Esophagus muscularis mucosa (tissue), 4 donors: Measurements from ENCODE around the gene SNX9. TPM values are rescaled to one million over a fixed set of nuclear protein-coding genes. Genes with fewer than 3 reads are reported as not detected.

ENCODE experiments used
- DNase-seq: peaks from one replicate; pipeline ENCODE4 v3.0.0-alpha.2; 2017; ENCODE audit errors: extremely low spot score
- H3K27ac ChIP-seq, 4 donors: fragments of 200-600 bp; sonication (generic); replicated peaks in 1 of 4; 1 replicate in 3 of 4; 2 replicates in 1 of 4; pipeline ENCODE4 v1.5.1; 2016 to 2019; ENCODE audit warnings: mild to moderate bottlenecking in 1 of 4
- H3K27me3 ChIP-seq, 4 donors: fragments of 200-600 bp; sonication (generic); one replicate each; pipeline versions ENCODE4 v1.5.1 to v1.6.0; 2016 to 2019
- H3K36me3 ChIP-seq, 4 donors: fragments of 200-600 bp; sonication (generic); one replicate each; pipeline ENCODE4 v1.5.1; 2016 to 2019
- H3K4me1 ChIP-seq, 4 donors: fragments of 200-600 bp; sonication (generic); one replicate each; pipeline ENCODE4 v1.5.1; 2016 to 2019
- H3K4me3 ChIP-seq, 4 donors: fragments of 200-600 bp; sonication (generic); 1 replicate in 2 of 4; 2 replicates in 2 of 4; pipeline ENCODE4 v1.5.1; 2016 to 2019; ENCODE audit warnings: mild to moderate bottlenecking in 4 of 4, moderate library complexity in 1 of 4
- H3K9me3 ChIP-seq, 4 donors: fragments of 200-600 bp; sonication (generic); 1 replicate in 3 of 4; 2 replicates in 1 of 4; pipeline ENCODE4 v1.5.1; 2016 to 2019
- CTCF ChIP-seq, 3 experiments: fragments of 200-600 bp in 2 of 3; fragments of 450-650 bp in 1 of 3; sonication (generic) in 2 of 3; IDR thresholded peaks; one replicate each; pipeline ENCODE4 v1.5.1; 2017 to 2019; ENCODE audit warnings: antibody characterized with exemption in 3 of 3, mild to moderate bottlenecking in 2 of 3, moderate library complexity in 1 of 3
- EP300 ChIP-seq: sonication (generic); formaldehyde crosslinking; IDR thresholded peaks from one replicate; pipeline ENCODE4 v1.6.1; 2017; ENCODE audit warnings: antibody characterized with exemption
- POLR2A ChIP-seq: fragments of 450-650 bp; IDR thresholded peaks from one replicate; pipeline ENCODE4 v1.6.1; 2017; ENCODE audit warnings: antibody characterized with exemption, moderate library complexity, mild to moderate bottlenecking, low read depth
- POLR2AphosphoS5 ChIP-seq, 2 donors: sonication (generic); formaldehyde crosslinking; IDR thresholded peaks; one replicate each; pipeline ENCODE4 v1.6.1; 2017; ENCODE audit warnings: antibody characterized with exemption in 2 of 2
- WGBS: methylation state at CpG from one replicate; pipeline ENCODE4 v1.1.5; 2018; 5-methylcytosine and 5-hydroxymethylcytosine counted together
- intact Hi-C: fragments of 100-400 bp; cut with DNase I; formaldehyde crosslinking; loops from one replicate; pipeline ENCODE4 v1.15.1; 2023
- total RNA-seq, 4 donors: library from RNA; depleted of rRNA; stranded (reverse); fragments of >200 nt; gene quantifications; one replicate each; pipeline versions ENCODE4 v1.1.0 to v1.2.1, GENCODE V29; 2016

Gene SNX9
- total RNA-seq, 4 donors from 2014 or later, result 78.1 to 94.7 (median 85.1) TPM

DNA sequence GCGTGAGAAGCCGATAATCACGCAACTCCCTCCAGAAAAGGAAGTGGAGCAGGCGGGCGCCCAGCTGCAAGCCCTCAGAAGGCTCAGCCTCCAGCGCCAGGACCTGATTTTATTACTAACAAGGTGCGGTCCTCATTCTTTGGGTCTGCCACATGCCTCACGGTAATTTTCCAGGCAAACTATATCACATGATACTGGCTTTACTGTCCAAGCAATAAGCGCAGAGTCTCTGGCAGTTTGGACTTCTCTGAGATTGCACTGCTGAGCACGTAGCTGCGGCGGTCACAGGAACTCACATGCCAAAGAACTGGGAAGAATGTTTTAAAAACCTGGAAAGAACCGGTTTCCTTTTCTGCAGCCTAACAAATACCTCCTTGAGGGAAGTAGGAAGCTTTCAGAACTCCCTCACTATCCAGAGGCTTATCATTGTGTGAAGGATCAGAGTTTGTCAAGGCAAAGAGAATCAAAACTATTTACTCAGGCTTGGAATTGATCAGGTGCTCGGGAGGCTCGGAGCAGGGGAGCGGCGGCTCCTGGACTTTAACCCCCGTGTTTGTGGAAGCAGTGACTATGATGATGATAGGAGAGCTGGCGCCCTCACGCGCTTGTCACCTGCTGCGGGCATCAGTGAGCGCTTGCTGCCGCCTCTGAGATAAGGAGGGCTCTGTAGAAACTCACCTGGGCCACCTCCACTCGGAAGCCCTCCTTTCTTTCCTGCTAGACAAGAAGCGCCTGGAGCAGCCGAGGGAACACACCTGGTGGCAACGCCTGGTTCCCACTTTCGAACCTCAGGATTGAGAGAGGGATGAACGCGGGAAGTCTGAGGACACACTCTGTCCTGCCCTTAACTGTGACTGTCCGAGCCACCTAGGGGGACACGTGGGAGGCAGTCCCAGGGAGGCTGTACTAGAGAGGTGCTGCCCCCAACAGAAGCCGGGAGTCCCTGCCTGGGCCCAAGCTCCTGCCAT lies 131.4 kb downstream of the SNX9 start:
- 42% methylated on average over 30 of the region's 34 CpGs for WGBS
- intact Hi-C loops, result no loop called here
- Histone ChIP-seq H3K36me3 (no peaks in the 10 kb centered on the region), H3K27ac (peak overlapping the region; percentile 2 to 32 (median 24)), H3K9me3 (peaks cover 0 to 35% (median 28%) of the 10 kb centered on the region in 4 donors), H3K4me3 (peak overlapping the region; percentile 26 to 49 (median 44)), H3K4me1 (peaks cover 0 to 15% (median 12%) of the 10 kb centered on the region in 4 donors), H3K27me3 (no peaks in the 10 kb centered on the region)
- TF ChIP-seq EP300 (no peak), POLR2AphosphoS5 (IDR thresholded peaks at IDR 0.05) (peak in 1 of 2 donors; percentile 39)
- DNase-seq, result no peak

- intact Hi-C loops, result no loop called here
- Histone ChIP-seq H3K9me3 (peaks cover 0 to 31% (median 22%) of the 10 kb centered on the region in 4 donors), H3K27me3 (no peaks in the 10 kb centered on the region), H3K36me3 (no peaks in the 10 kb centered on the region), H3K4me1 (peaks cover 0 to 15% (median 12%) of the 10 kb centered on the region in 4 donors), H3K27ac (no peak overlapping the region), H3K4me3 (no peak overlapping the region)
- TF ChIP-seq CTCF (IDR thresholded peaks at IDR 0.05) (no peak), EP300 (no peak), POLR2A (no peak), POLR2AphosphoS5 (IDR thresholded peaks at IDR 0.05) (no peak)
- 90% methylated on average over 6 of the region's 6 CpGs for WGBS
- no peak for DNase-seq
Observed at GRCh38 chr6:157955675-157956074, 132.6 kb downstream of the SNX9 start.

DNA sequence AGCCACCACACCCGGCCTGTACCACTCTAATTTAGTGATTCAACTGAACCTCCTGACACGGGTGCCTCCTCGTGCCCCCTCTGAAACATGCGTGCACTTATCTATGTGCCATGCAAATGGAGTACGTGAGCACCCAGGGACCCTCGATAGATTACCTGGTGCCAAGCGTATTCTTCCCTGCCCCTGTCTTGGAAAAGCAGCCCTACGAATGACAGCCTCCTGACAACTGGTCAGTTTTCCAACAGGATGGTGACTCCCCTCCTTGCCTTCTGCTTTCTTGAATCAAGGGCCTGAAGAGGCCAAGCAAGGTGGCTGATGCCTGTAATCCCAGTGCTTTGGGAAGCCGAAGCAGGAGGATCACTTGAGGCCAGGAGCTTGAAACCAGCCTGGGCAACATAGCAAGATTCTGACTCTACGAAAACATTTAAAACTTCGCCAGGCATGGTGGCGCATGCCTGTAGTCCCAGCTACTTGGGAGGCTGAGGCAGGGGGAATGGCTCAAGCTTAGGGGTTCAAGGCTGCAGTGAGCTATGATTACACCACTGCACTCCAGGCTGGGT lies 133.2 kb downstream of the SNX9 start:
- H3K4me3 ChIP-seq, result no peak overlapping the region
- H3K27me3 ChIP-seq, result no peaks in the 10 kb centered on the region
- peaks cover 0 to 15% (median 12%) of the 10 kb centered on the region in 4 donors for H3K4me1 ChIP-seq
- DNase-seq, result no peak
- TF ChIP-seq POLR2A, result no peak
- no peak for TF ChIP-seq POLR2AphosphoS5 (IDR thresholded peaks at IDR 0.05)
- no peak for TF ChIP-seq CTCF (IDR thresholded peaks at IDR 0.05)
- no peak for TF ChIP-seq EP300
- WGBS, result 85% methylated on average over 12 of the region's 12 CpGs
- intact Hi-C loops, result no loop called here
- H3K9me3 ChIP-seq, result peaks cover 0 to 29% (median 22%) of the 10 kb centered on the region in 4 donors
- H3K27ac ChIP-seq, result no peak overlapping the region
- H3K36me3 ChIP-seq, result no peaks in the 10 kb centered on the region

GRCh38 chr6:157959451-157960227 lies 136.6 kb downstream of the SNX9 start:
- H3K9me3 ChIP-seq, result peaks cover 0 to 29% (median 22%) of the 10 kb centered on the region in 4 donors
- WGBS, result 100% methylated on average over 1 of the region's 1 CpG
- no peak for TF ChIP-seq CTCF (IDR thresholded peaks at IDR 0.05)
- no peak for TF ChIP-seq EP300
- no peak for TF ChIP-seq POLR2A
- TF ChIP-seq POLR2AphosphoS5 (IDR thresholded peaks at IDR 0.05), result no peak
- DNase-seq, result peak; percentile 24
- no peak overlapping the region for H3K27ac ChIP-seq
- peaks cover 0 to 3% (median 1%) of the 10 kb centered on the region in 4 donors for H3K4me1 ChIP-seq
- H3K36me3 ChIP-seq, result no peaks in the 10 kb centered on the region
- intact Hi-C loops, result no loop called here
- H3K27me3 ChIP-seq, result no peaks in the 10 kb centered on the region
- no peak overlapping the region for H3K4me3 ChIP-seq
